H1 (cell line): ENCODE results near the gene SLC26A8. TPM values are rescaled to one million over a fixed set of nuclear protein-coding genes. Genes with fewer than 3 reads are reported as not detected.

ENCODE experiments used
- CHD7 ChIP-seq: fragments of 300-600 bp; sonication (generic); IDR thresholded peaks from 2 replicates; pipeline ENCODE4 v1.7.1; 2012; ENCODE audit warnings: low read length, moderate library complexity, mild to moderate bottlenecking, inconsistent platforms; ENCODE audit not compliant: insufficient replicate concordance
- CTBP2 ChIP-seq: IDR thresholded peaks from 2 replicates; pipeline ENCODE4 v1.7.0; 2011; ENCODE audit warnings: borderline replicate concordance, mild to moderate bottlenecking, moderate library complexity, mixed read lengths, low read length; ENCODE audit not compliant: insufficient read depth, insufficient read length
- HDAC2 ChIP-seq, 2 experiments: fragments of 300-600 bp in 1 of 2; sonication (generic) in 1 of 2; IDR thresholded peaks; 2 replicates each; pipeline ENCODE4 v1.6.1; 2011 to 2012; ENCODE audit warnings: low read depth in 2 of 2, low read length in 2 of 2, mild to moderate bottlenecking in 2 of 2, moderate library complexity in 2 of 2, borderline replicate concordance in 1 of 2, inconsistent platforms in 1 of 2
- KDM4A ChIP-seq: IDR thresholded peaks from one replicate; pipeline ENCODE4 v1.7.1; 2012; ENCODE audit warnings: low read depth, mild to moderate bottlenecking, moderate library complexity, low read length, inconsistent platforms; ENCODE audit not compliant: severe bottlenecking
- MAFK ChIP-seq: IDR thresholded peaks from 2 replicates; pipeline ENCODE4 v1.6.1; 2012; ENCODE audit warnings: low read depth, mild to moderate bottlenecking, improper control_type of control experiment, low read length
- SP4 ChIP-seq: IDR thresholded peaks from 2 replicates; pipeline ENCODE4 v1.6.1; 2012; ENCODE audit warnings: low read length, inconsistent platforms
- TBP ChIP-seq: IDR thresholded peaks from 2 replicates; pipeline ENCODE4 v1.6.1; 2011; ENCODE audit warnings: low read depth, low read length, improper control_type of control experiment
- TCF12 ChIP-seq: IDR thresholded peaks from 2 replicates; pipeline ENCODE4 v1.6.1; 2011; ENCODE audit warnings: low read depth, mild to moderate bottlenecking, low read length
- polyA plus RNA-seq, 7 experiments: library from polyadenylated mRNA; depleted of rRNA in 3 of 7; stranded (reverse) in 5 of 7; unstranded in 2 of 7; fragments of >200 nt in 5 of 7; fragments of 200-250 nt in 2 of 7; gene quantifications; 1 replicate in 5 of 7; 2 replicates in 1 of 7; 4 replicates in 1 of 7; pipeline versions ENCODE4 v1.2.1 to v1.2.3, GENCODE V29; 2011 to 2013; ENCODE audit warnings: missing spikeins in 2 of 7, mixed read lengths in 2 of 7
- total RNA-seq: library from RNA; stranded (reverse); fragmentation: NEBNext Ultra II Directional; extraction: Animal tissue kit (Norgen Biotek cat#: 25700); gene quantifications from 2 replicates; pipeline ENCODE4 v1.2.1, GENCODE V29; 2021

SLC26A8 gene
- total and polyA plus RNA-seq, 2 of the 8 experiments (the other 6 are each of a cell fraction or from before 2014, with no cell fraction given): 0.56 to 0.57 TPM

- no peak for TF ChIP-seq CHD7
- no peak for TF ChIP-seq HDAC2 (IDR thresholded peaks at IDR 0.05; ENCODE audit: borderline replicate concordance in 1 of 2, low read depth in 2 of 2, low read length in 2 of 2)
- TF ChIP-seq TBP: no peak
- no peak for TF ChIP-seq CTBP2
- TF ChIP-seq SP4: no peak
- TF ChIP-seq MAFK: no peak
- TF ChIP-seq KDM4A: no peak
- no peak for TF ChIP-seq TCF12
Measured at GRCh38 chr6:36049582-36049981, 25.1 kb upstream of the SLC26A8 start (continued).
